Stimulated activated CD4-positive, alpha-beta T cell treated with anti-CD3 and anti-CD28 coated beads, Interleukin-4, amount 100 ng/mL, for 1 hour (primary cell): ENCODE measurements around the gene NTM.

Experiments used
- DNase-seq: peaks from one replicate; pipeline ENCODE4 v3.0.0-alpha.2; 2020

The NTM gene

GRCh38 chr11:131875611-131876010, 505.2 kb downstream of the NTM start:
- DNase-seq: no peak

- no peak for DNase-seq
Measured at GRCh38 chr11:131877246-131877942, 507.0 kb downstream of the NTM start.

GRCh38 chr11:131880316-131880715, 509.9 kb downstream of the NTM start:
- no peak for DNase-seq

- DNase-seq: no peak
Measured at GRCh38 chr11:131880976-131881375, 510.6 kb downstream of the NTM start.

- no peak for DNase-seq
Measured at GRCh38 chr11:131883332-131883731, 512.9 kb downstream of the NTM start.

- no peak for DNase-seq
Measured at GRCh38 chr11:131884461-131885073, 514.2 kb downstream of the NTM start.

GRCh38 chr11:131885431-131885830, 515.0 kb downstream of the NTM start:
- DNase-seq: no peak

GRCh38 chr11:131886201-131886600, 515.8 kb downstream of the NTM start:
- no peak for DNase-seq

- no peak for DNase-seq
Measured at GRCh38 chr11:131888230-131888855, 517.9 kb downstream of the NTM start.

- DNase-seq: no peak
Measured at GRCh38 chr11:131889146-131889577, 518.7 kb downstream of the NTM start.

- DNase-seq: no peak
Measured at GRCh38 chr11:131889760-131890581, 519.6 kb downstream of the NTM start.

- DNase-seq: no peak
Measured at GRCh38 chr11:131893103-131893890, 522.9 kb downstream of the NTM start.

- no peak for DNase-seq
Measured at GRCh38 chr11:131893988-131894387, 523.6 kb downstream of the NTM start.

GRCh38 chr11:131894615-131895544, 524.5 kb downstream of the NTM start:
- DNase-seq: no peak

- DNase-seq: no peak
Measured at GRCh38 chr11:131895865-131896264, 525.5 kb downstream of the NTM start.

GRCh38 chr11:131896978-131897615, 526.7 kb downstream of the NTM start:
- no peak for DNase-seq

- DNase-seq: no peak
Measured at GRCh38 chr11:131897956-131898355, 527.5 kb downstream of the NTM start.

- no peak for DNase-seq
Measured at GRCh38 chr11:131898949-131899348, 528.5 kb downstream of the NTM start.

- no peak for DNase-seq
Measured at GRCh38 chr11:131899950-131900580, 529.6 kb downstream of the NTM start.

- DNase-seq: no peak
Measured at GRCh38 chr11:131902421-131902820, 532.0 kb downstream of the NTM start.
